Embryonic facial prominence (tissue), 1 donor: Measurements from ENCODE around the gene TCF4.

ENCODE experiments used
- DNase-seq: peaks from one replicate; pipeline ENCODE4 v3.0.0-alpha.2; 2016; ENCODE audit errors: extremely low spot score

The TCF4 gene

DNA sequence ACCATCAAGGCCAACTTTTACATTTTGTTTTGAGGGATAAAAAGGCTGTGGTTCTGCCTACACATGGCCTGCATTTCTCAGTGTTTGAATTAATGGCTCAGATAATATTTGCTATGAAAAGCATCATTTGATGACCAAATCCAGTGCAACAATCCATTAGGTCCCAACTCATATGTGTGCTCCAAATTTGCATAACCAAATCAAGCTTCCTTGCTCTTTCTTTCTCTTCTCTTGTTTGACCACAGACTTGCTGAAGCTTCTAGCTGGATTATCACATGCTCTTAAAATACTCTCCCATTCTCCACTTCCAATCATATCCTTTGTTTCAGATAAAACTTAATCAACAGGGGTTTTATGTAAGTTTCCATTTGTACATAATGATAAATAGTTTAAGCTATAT lies 147.0 kb downstream of the TCF4 start:
- no peak for DNase-seq

DNA sequence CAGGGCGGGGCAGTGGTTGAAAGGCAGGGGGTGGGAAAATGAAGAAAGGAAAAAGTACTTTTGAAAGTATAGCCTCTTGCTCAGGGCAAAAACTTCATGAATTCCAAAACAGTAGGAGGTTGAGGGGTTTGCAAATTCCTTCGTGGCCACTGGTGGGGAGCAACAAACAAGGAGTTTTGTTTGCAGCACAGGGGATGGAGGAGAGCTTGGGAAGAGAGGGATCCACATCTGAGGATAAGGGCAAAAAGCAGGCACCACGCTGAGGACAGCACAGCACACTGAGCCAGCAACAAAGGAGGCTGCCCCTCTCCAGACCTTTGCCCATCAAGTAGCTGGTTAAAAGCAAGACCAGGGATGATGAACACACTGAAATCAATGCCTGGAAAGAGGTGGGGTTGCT lies 148.9 kb downstream of the TCF4 start:
- no peak for DNase-seq

DNA sequence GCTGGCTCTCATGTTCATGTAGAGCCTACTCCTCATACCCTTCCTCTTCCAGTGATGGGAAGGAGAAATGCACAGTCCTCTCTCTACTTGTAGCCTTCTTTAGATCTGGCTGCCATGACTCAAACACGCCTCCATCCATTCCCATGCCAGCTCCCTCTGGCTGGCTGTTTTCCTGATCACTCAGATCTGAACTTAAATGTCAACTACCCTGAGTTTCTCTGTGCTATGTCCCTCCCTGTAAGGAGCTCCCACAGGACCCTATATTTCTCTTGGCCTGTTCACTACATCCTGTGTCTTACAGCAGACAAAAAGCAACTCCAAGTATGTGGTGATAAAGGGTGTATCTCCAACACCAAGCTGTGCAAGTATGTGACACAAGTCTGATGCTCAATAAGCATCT lies 152.4 kb downstream of the TCF4 start:
- DNase-seq: no peak

DNA sequence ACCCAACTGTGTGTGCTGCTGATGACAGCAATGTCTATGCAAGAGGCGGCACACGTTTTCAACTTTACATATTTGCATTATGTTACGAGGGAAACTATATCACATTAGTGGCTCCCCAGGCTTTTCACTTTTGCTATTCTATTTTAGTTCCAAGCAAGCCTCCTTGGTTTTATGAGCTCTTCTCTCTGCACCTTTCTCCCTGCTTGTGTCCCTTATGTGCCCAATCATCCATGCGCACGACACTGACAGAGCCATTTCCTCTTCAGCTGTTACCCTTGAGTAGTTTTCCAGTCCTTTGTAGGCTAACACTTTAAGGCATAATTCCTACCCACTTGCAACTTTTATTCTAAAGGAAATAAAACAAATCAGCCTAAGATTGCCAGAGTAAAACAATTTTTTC lies 154.3 kb downstream of the TCF4 start:
- no peak for DNase-seq

DNA sequence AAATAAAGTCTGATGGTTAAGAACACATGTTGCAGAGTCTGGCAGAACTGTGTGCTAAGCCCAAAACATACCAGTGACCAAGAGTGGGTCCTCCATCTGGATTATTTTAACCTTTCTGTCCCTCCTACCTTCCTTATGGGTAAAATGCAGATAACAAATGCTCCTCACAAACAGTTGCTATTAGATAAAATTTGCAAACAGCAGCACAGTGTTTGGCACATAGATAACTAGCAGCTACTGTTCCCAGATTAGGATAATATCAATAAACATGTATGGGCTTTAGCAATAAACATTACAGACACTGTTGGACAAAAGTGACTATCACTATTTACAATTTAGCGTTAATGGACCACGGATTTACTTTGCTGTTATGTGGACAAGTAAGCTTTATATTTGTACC lies 154.9 kb downstream of the TCF4 start:
- DNase-seq: no peak

DNA sequence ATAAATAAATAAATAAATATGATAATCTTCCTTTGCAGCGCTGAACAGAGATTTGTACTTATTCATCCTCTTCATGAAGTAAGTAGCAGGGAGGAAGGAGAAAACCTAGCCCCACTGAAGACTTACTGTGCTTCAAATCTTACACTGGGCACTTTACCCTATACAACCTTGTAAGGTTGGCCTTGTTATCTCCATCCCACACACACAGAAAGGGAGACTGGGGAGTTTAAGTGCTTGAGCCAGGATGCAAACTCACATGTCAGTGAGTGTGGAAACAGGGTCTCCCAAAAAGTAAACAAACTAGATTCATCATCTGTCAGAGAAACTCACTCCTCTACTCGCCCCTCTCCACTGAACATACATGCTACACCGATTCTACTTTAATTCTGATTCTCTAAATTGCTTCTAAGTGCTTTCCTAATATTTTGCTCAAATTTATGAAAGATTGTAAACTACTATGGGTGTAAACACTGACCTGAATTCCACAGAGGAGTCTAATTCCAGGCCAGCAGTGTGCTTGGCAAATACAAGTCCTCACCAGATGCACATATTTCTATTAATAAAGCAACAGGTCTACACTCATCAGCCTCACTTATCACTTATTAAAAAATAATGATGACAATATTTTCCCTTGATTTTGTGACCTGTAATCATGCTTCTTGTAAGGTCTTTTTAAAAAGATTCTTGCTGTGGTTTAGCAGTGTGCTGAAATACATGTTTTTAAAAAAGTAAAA lies 155.5 kb downstream of the TCF4 start:
- no peak for DNase-seq

DNA sequence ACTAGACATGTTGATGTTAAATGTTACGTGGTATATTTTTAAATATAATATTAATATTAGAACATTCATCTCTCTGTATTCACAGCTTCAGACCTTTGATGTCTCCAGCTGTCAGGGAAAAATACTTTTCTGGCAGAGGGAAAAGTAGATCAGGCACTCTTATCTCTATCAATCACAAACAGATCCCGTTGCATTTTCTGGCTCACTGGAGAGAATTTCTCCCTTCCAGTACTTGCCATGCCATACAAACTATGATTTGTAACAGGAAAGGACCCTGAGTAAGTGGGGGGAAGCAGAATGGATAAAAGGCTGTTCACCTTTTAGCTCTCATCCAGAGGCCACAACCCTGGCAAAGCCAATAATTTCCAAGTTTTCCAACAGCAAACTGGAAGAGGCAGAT lies 158.0 kb downstream of the TCF4 start:
- no peak for DNase-seq

DNA sequence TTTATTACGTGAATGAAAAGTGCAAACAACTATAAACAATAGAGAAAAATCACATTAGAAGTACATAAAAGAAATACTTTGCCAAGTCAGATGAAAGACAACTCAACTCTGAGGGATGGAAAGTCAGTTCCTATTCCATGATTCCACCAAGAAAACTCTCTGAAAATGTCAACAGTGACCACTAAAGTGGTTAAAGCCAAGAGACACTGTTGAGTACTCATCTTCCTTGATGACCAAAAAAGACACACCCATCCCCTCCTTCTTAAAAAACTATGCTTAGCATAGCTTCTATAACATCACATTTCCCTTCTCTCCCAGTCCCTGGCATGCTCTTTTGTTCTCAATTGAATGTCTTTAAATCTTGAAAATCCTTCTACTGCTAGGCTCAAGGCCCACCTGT lies 160.0 kb downstream of the TCF4 start:
- DNase-seq: no peak

DNA sequence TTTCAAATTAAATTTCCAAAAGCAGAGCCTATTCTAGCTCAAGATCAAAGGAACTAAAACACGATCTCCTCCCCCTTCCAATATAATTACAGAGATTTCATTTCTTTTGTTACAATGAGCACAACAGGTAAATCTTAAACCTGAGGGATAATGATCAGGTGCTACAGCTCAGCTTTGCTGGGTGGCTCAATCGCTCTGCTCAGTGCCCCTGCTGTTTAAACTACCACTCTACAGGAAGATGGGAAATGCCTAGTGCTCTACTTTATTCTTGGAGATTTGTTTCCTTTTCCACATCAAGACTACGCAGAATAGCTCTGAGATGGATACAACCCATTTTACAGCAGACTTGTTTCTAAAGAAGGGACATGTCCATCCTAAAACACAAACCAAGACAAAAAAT lies 162.3 kb downstream of the TCF4 start:
- no peak for DNase-seq

DNA sequence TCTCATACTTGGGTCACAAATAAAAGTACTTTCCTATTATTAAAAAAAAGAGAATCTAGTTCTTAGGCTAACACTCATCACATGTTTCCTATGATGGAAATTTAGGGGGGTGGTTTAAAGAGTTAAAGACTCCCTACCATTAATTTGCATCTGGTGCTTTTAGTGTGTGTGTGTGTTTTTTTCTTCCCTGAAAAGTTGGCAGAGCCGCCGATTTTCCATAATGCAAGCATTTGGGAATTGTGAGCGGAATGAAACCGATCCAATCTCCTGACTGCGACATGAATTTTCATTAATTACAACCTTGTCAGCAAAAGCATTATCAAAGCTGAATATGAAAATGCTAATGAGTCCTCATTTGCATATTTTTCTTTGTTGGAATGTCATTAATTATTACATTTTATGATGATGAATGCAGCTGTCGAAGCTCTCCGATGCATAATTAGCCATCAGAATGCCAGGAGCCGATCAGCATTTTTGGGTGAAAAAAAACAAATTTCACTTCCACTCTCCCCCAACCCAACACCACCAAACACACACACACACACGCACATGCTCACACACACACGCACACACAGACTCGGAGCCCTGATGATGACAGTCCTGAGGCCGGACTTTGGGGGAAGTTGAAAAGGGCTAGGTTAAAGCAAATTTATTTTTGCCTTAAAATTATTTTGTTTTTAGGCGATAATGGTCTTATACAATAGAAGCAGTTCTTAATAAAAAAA lies 165.4 kb downstream of the TCF4 start:
- DNase-seq: peak; percentile 36

DNA sequence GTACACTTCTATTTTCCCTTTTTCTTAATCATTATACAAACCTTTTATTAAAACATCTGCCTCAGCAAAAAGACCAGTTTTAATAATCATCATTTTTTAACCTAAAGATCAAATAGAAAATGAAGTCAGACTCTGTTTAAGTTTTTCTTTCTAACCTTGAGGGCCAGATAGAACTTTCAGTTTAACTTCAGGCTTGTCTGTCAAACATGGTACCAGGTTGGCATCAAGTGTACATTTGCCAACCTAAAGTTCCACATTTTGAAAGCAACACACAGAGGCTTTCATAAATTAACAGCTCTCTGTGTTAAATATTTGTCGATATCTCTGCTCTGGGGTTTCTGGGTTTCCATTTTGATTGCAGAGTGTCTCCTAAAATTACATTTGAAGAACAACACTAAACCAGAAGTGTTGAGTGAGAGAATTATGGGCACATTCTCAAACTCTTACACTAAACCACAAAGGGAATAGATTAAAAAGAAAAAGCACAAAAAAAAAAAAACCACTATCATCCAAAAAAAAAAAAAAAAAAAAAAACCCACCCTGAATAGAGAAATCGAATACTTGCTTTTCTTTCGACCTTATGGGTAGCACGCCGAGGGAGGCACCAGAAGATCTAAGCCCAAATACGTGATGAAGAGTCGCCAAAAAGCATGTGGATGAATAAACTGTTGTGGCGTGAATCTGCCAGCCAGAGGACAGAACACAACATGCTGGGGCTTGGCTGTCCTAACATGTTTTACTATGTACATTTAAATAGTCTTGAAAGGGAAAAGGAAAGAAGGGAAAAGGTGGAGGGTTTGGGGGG lies 166.2 kb downstream of the TCF4 start:
- no peak for DNase-seq

DNA sequence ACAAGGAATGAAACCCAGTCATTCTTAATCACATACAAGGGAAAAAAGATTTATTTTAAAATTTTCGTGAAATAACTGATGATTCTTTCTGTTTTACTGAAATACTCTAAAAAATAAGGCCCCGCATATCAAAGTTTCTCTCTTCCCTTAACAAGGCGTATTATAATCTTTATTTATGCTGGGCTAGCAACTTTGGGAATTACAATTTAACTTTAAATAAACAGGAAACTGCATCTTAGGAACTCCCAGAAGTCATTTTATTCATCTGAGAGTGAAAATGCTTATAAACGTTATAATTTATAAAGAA lies 166.7 kb downstream of the TCF4 start:
- no peak for DNase-seq

DNA sequence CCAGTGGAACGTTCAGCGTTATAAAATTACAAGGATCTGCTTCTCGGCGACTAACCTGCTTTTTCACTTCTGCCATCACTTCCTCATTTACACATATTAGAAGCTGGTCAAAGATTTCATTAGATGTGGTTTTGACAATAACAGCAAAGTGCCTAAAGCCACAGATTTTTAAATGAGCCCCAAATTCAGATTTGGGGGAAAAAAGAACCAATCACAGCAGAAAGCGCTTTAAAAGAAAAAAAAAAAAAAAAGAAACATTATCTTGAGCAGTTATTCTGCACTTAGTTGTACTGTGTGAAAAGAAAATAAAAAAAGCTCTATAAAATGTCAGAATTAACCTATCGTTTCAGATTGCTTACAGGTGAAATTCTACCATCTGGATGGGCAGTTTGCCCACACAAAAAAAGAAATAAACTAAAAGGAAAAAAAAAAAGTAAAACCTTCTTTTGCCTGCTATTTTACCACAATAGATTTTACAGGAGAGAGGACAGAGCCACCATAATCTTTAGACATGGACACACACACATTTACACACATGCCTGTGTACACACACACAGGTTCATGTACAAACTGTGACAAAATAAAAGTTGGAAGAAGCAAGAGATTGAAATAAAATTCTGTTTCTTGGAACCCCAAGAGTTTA lies 167.2 kb downstream of the TCF4 start:
- no peak for DNase-seq

DNA sequence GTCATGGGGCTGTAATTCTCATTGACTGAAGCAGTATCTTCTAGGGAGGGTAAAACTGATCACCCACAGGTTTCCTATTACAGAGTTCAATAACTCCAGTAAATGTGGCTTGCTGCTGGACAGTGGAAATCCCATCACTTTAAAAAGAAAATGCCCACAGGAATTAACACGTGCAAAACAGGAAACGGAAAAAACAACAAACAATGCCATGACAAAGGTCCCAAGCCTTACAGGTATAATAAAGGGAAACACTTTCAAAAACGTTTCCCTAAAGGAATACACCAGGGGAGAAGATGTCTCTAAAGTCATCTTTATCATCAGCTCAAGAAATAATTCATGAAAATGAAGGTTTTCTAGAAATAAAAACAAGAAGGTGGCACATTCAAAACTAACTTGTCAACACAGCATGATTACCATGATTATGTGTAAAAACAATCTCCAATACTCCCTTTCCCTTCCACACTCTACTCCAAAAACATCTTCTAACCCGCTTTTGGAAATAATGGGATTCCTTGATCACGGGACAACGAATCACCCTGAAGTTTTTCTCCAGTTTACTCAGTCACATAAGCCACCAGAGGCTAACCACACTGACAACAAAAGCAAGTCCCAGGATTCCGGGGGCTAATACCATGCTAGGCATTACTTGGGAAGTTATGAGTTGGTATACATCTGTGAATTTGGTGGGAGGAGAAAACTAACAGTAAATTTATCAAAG lies 167.9 kb downstream of the TCF4 start:
- no peak for DNase-seq

DNA sequence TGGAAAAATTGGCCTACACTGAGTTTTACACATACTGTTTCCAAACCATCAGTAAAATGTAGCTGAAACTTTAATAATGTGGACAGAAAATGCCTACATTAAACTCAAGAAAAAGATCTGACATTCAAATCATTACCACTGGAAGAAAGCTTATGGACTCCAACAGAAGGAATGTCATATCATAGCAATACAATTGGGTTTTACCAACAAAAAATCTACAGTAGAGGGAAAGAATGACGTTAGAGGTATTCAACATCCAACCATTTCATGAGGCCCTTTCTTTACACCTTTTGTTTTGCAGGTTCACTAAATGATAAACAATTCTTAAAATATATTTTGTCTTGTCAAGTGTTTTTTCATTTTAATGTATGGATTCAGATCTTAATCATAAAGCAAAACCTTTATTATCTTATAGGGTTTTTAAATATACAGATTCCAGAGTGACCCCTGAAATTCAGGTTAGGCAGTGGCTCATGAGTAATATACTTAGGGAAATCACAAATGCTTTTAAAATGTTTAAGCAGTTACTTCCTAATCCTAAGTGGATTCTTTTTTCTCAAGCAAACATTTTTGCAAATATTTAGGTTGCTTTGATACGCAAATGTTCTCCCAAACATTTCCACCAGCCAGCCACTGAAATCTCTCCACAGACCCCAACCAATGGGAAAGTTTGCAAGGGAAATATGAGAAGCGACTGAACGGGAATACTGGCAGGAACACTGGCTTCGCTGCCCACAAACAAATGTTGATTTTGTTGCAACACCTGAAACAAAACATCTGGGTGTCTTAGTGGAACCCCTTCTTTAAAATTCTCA lies 168.7 kb downstream of the TCF4 start:
- no peak for DNase-seq

DNA sequence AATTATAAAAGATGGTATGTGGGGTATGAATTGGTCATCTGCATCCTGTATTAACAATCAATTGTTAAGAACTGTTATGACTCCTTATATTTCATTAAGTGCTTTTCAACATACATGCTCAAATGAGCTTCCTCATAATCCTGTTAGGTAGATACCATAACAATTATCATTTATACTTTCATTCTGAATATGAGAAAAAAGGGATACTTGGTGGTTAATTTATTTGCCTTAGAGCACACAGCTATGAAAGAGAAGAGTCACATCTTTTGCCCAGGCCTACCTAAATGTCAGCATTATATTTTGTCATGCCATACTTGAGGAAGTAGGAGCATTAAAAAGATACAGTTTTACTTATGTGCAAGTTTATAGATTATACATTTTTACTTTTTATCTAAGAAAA lies 169.6 kb downstream of the TCF4 start:
- no peak for DNase-seq

DNA sequence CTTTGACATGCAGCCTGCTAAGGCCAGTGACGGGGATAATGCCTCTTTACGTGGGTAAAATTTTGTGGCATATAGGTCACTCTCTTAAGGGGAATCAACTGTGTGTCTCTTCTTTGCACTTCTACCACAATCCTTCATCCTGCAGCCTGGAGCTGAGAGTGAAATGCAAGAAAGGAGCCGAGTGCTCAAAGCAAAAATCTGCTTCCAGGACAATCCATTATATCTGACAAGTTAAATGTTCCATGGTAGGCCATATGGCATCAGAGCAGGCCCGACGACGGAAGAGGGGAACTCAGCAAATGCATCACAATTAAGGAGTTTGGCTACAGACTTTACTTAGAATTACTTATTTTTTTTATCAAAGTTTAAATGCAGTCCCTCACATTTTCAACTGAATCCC lies 171.2 kb downstream of the TCF4 start:
- DNase-seq: no peak

DNA sequence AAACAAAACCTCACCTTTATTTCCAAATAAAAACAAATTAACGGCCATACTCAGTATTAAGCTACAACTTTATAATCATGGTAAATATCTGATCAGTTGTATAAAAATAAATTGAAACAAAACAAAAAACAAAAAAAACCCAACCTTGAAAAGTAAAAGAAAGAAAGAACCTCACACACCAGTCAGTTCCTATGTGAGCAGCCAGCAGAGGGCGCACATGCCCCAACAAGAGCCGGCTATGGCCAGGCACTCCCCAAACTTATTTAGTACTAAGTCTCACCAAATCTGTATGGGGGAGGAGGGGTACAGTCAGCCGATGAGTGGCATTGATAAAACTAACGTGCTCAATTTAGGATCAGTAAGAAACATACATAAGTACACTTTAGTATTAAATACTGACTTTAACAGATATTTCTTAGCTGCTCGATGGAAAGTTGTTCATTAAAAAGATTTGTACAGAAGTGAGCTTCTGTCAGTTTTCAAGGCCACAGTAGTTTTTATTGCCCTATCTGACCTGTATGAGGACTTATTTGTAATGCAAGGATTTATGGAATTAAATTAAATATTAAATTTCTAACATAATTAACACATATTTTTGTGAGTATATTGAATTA lies 172.6 kb downstream of the TCF4 start:
- DNase-seq: no peak

DNA sequence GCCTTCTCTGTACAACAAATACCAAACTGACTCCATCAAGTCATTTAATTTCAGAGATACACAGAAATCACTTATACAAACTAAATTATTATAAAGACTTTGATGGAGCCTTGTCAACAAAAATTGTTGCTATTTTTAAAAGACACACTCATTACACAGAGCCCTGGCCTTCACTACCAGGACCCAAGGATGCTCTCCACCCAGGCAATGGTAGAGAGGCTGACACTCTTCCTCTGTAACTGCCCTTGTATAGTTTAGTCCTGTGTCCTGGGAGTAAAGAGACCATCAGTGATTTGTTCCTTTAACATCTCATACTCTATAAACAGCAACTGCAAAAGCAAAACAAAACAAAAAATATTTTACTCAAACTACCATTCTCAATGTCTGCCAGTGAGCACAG lies 173.5 kb downstream of the TCF4 start:
- DNase-seq: no peak

DNA sequence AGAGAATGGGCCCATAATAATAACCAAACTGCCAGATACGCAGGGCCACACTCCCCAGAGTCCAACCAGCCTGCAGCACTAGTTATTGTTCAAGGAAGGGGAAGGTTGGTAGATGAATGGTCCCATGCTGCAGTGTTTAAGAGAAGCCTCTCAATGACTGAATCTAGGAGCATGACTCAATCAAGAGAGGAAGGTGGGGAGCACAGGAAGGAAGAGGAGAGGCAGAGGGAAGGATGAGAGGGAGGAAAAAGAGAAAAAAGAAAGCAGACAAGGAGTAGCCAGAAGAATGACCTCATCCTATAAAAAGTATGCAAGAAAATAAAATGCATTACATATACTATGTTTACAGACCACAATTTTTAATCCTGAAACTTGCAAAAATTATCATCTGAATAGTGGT lies 174.5 kb downstream of the TCF4 start:
- DNase-seq: no peak
